GM12801 (cell line): Measurements from ENCODE around the gene HNF1A.

Experiments
- TF ChIP-seq, protein P1 (sequence below): IDR thresholded peaks from one replicate; pipeline ENCODE4 v1.5.1; 2011; ENCODE audit warnings: control low read depth; ENCODE audit not compliant: insufficient read length; ENCODE audit errors: extremely low read depth

The HNF1A gene

DNA sequence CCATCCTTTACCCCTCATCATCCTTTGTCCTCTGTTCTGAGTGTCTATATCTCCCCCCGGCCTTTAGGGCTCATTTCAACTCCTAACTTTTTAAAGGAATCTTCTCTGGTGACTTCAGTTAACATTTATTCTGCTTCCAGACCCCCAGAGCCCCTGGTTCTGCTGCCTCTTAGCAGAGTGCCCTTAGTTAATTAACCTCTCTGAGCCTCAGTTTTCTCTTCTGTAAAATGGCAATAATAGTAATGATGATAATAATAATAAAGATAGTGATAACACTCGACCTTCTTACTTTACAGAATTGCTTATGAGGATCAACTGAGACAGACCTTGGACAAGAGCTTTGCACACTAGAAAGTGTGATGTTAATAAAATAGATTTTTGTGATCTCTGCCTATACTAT is 44.4 kb downstream of the HNF1A start:
- TF ChIP-seq, protein P1, sequence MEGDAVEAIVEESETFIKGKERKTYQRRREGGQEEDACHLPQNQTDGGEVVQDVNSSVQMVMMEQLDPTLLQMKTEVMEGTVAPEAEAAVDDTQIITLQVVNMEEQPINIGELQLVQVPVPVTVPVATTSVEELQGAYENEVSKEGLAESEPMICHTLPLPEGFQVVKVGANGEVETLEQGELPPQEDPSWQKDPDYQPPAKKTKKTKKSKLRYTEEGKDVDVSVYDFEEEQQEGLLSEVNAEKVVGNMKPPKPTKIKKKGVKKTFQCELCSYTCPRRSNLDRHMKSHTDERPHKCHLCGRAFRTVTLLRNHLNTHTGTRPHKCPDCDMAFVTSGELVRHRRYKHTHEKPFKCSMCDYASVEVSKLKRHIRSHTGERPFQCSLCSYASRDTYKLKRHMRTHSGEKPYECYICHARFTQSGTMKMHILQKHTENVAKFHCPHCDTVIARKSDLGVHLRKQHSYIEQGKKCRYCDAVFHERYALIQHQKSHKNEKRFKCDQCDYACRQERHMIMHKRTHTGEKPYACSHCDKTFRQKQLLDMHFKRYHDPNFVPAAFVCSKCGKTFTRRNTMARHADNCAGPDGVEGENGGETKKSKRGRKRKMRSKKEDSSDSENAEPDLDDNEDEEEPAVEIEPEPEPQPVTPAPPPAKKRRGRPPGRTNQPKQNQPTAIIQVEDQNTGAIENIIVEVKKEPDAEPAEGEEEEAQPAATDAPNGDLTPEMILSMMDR: no peak

DNA sequence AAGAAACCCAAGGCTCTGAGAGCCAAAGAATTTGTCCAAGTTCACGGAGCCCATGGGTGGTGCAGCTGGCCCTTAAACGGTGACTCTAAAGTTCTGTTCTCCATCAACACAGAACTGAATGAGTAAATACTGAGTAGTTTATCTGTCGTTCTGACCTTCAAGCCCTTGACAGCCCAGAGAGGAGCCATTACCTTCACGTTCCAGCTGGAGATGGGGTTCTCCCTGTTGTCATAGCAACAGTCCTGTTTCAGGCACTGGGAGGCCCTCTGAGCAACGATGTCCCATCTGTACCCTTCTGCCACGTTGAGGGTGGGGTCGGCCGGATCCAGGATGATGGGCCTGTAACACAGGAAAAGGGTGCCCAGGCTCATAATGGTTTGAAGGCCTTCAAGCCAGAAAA is 45.5 kb downstream of the HNF1A start:
- TF ChIP-seq, protein P1: no peak

DNA sequence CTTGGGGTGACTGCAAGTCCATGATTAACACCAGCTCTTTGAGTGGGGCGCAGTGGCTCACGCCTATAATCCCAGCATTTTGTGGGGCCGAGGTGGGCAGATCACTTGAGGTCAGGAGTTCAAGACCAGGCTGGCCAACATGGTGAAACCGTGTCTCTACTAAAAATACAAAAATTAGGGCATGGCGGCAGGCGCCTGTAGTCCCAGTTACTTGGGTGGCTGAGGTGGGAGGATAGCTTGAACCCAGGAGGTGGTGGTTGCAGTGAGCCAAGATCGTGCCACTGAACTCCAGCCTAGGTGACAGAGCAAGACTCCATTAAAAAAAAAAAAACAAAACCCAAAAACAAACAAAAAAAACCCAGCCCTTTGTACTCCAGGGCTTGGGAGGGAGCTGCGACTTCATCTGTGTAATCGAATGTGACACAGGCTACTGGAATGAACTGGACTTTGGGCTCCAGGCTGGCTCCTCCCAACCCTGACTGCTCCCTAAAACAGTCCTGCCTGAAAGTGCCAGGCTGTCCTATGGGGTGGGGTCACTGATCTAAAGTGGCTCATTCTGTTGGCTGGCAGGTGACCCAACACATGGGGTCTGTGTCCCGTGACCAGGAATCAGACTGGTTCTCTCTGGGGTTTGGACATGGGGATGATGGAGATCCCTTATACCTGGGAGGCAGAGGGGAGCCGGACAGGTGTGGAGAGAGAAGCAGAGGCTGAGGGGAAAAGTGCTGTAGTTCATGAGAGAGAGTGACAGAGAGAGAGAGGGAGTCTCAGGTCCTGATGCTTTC is 47.3 kb downstream of the HNF1A start:
- TF ChIP-seq, protein P1: no peak

DNA sequence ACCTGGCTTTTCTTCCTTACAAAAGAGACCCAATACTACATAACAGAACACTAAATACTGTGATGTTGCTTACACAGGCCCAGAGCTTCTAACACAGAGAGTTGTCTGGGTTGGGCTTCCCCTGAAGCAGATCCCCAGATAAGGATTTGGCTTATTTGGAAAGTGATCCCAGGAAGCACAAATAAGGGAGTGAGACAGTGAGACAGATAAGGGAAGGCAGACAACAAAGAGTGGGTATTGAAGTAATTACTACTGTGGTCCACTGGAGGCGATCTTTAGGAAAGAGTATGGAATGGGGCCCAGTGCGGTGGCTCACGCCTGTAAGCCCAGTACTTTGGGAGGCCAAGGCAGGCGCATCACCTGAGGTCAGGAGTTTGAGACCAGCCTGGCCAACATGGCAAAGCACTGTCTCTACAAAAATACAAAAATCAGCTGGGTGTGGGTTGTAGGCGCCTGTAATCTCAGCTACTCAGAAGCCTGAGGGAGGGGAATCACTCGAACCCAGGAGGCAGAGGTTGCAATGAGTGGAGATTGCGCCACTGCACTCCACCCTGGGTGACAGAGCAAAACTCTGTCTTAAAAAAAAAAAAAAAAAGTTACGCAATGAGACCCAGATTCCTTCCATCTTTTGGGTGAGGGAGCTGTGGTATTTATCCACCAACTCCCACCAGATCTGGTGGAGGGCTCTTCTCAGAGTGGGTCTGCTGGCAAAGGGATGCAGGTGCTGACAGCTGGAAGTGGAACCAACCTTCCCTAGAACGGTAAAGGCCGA is 48.1 kb downstream of the HNF1A start:
- TF ChIP-seq, protein P1: no peak

DNA sequence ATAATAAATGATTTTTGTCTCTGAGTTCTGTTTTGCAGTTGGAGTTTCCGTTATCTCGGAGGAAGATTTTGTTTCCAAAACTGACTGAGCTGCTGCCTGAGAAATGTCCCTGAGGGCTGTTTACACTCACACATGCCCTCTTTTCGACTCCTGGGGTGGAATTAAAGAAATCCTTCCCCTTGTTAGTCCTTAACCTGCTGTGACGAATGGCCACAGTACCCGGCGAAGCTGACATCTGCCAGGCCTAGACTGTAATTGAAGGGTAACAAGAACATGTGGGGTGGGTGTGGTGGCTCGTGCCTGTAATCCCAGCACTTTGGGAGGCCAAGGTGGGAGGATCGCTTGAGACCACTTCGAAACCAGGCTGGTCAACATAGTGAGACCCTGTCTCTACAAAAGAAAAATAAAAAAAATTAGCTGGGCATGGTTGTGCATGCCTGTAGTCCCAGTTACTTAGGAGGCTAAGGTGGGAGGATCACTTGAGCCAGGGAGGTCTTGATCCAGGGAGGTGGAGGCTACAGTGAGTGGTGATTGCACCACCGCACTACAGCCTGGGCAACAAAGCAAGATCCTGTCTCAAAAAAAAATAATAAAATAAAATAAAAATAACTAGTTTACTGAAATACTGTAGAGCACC is 52.4 kb downstream of the HNF1A start:
- TF ChIP-seq, protein P1: no peak

DNA sequence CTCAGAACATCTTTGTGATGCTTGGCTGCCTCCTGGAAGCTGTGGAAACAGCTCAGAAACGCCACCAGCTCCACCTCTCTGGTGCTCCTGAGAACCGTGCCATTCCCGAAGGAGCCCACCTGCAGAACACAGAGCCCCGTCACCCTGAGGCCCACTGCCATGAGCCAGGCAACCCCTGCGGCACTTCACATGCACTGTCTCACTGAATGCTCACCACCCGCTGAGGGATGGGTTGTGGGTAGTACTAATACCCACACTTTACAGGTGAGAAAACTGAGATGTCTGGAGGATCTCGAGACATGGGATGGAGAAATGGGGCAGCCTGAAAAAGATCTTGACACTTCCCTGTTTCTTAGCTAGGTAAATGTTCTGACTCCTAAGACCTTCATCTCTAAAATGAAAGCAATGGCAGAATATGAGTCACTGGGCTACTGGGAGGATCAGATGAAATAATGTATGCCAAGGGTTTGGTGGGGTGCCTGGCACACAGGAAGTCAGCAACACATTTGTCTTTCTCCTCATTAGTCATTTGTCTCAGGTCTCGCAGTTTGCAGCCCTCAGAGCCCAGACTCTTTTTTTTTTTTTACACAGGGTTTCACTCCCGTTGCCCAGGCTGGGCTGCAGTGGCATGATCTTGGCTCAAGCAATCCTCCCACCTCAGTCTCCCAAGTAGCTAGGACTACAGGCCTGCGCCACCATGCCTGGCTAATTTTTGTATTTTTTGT is 55.4 kb downstream of the HNF1A start:
- TF ChIP-seq, protein P1: no peak
